ENCODE measurements around the gene TKFC.

Gene TKFC

GRCh38 chr11:61343792-61344745, 11.0 kb downstream of the TKFC start:
- Histone ChIP-seq H3K27me3 (ENCODE audit: insufficient read depth, low read length) (no peaks in the 10 kb centered on the region), H3K4me1 (ENCODE audit: insufficient read depth, low read length) (no peaks in the 10 kb centered on the region), H3K4me3 (ENCODE audit: low read length) (no peak overlapping the region), H3K9me3 (ENCODE audit: low read length) (no peaks in the 10 kb centered on the region), H2AFZ (ENCODE audit: low read depth, low read length) (no peak overlapping the region), H3K36me3 (ENCODE audit: insufficient read depth, low read length) (peaks cover 11% of the 10 kb centered on the region)

- Histone ChIP-seq H3K36me3 (ENCODE audit: insufficient read depth, low read length) (peaks cover 18% of the 10 kb centered on the region), H3K27me3 (ENCODE audit: insufficient read depth, low read length) (no peaks in the 10 kb centered on the region), H2AFZ (ENCODE audit: low read depth, low read length) (no peak overlapping the region), H3K4me1 (ENCODE audit: insufficient read depth, low read length) (no peaks in the 10 kb centered on the region), H3K4me3 (ENCODE audit: low read length) (no peak overlapping the region), H3K9me3 (ENCODE audit: low read length) (no peaks in the 10 kb centered on the region)
Measured at GRCh38 chr11:61345170-61345610, 12.2 kb downstream of the TKFC start.

- no peak overlapping the region for H2AFZ ChIP-seq (ENCODE audit: low read depth, low read length)
Measured at GRCh38 chr11:61345954-61346843, 13.2 kb downstream of the TKFC start.

GRCh38 chr11:61347916-61348461, 15.0 kb downstream of the TKFC start:
- Histone ChIP-seq H3K36me3 (ENCODE audit: insufficient read depth, low read length) (peaks cover 12% of the 10 kb centered on the region), H2AFZ (ENCODE audit: low read depth, low read length) (no peak overlapping the region), H3K27me3 (ENCODE audit: insufficient read depth, low read length) (no peaks in the 10 kb centered on the region), H3K4me3 (ENCODE audit: low read length) (no peak overlapping the region), H3K9me3 (ENCODE audit: low read length) (no peaks in the 10 kb centered on the region), H3K4me1 (ENCODE audit: insufficient read depth, low read length) (no peaks in the 10 kb centered on the region)

More at GRCh38 chr11:61345954-61346843, 13.2 kb downstream of the TKFC start:
- no peaks in the 10 kb centered on the region for H3K4me1 ChIP-seq (ENCODE audit: insufficient read depth, low read length)
- H3K9me3 ChIP-seq (ENCODE audit: low read length): no peaks in the 10 kb centered on the region
- no peak overlapping the region for H3K4me3 ChIP-seq (ENCODE audit: low read length)
- H3K36me3 ChIP-seq (ENCODE audit: insufficient read depth, low read length): peaks cover 18% of the 10 kb centered on the region
- H3K27me3 ChIP-seq (ENCODE audit: insufficient read depth, low read length): no peaks in the 10 kb centered on the region

- H3K27me3 ChIP-seq (ENCODE audit: insufficient read depth, low read length): no peaks in the 10 kb centered on the region
- H3K4me1 ChIP-seq (ENCODE audit: insufficient read depth, low read length): no peaks in the 10 kb centered on the region
- H2AFZ ChIP-seq (ENCODE audit: low read depth, low read length): no peak overlapping the region
- peaks cover 10% of the 10 kb centered on the region for H3K36me3 ChIP-seq (ENCODE audit: insufficient read depth, low read length)
- no peaks in the 10 kb centered on the region for H3K9me3 ChIP-seq (ENCODE audit: low read length)
- no peak overlapping the region for H3K4me3 ChIP-seq (ENCODE audit: low read length)
Measured at GRCh38 chr11:61349189-61349751, 16.2 kb downstream of the TKFC start.

GRCh38 chr11:61349916-61350315, 16.9 kb downstream of the TKFC start:
- H2AFZ ChIP-seq (ENCODE audit: low read depth, low read length): no peak overlapping the region
- H3K27me3 ChIP-seq (ENCODE audit: insufficient read depth, low read length): no peaks in the 10 kb centered on the region
- no peaks in the 10 kb centered on the region for H3K4me1 ChIP-seq (ENCODE audit: insufficient read depth, low read length)
- H3K4me3 ChIP-seq (ENCODE audit: low read length): no peak overlapping the region
- peaks cover 10% of the 10 kb centered on the region for H3K36me3 ChIP-seq (ENCODE audit: insufficient read depth, low read length)
- no peaks in the 10 kb centered on the region for H3K9me3 ChIP-seq (ENCODE audit: low read length)

- Histone ChIP-seq H3K27me3 (ENCODE audit: insufficient read depth, low read length) (no peaks in the 10 kb centered on the region), H3K9me3 (ENCODE audit: low read length) (no peaks in the 10 kb centered on the region), H3K36me3 (ENCODE audit: insufficient read depth, low read length) (peaks cover 10% of the 10 kb centered on the region)
Measured at GRCh38 chr11:61350336-61350735, 17.3 kb downstream of the TKFC start.

GRCh38 chr11:61350803-61351202, 17.8 kb downstream of the TKFC start:
- Histone ChIP-seq H3K36me3 (ENCODE audit: insufficient read depth, low read length) (peaks cover 10% of the 10 kb centered on the region), H3K9me3 (ENCODE audit: low read length) (no peaks in the 10 kb centered on the region), H3K27me3 (ENCODE audit: insufficient read depth, low read length) (no peaks in the 10 kb centered on the region), H3K4me1 (ENCODE audit: insufficient read depth, low read length) (no peaks in the 10 kb centered on the region), H2AFZ (ENCODE audit: low read depth, low read length) (no peak overlapping the region), H3K4me3 (ENCODE audit: low read length) (no peak overlapping the region)

More at GRCh38 chr11:61350336-61350735, 17.3 kb downstream of the TKFC start:
- Histone ChIP-seq H2AFZ (ENCODE audit: low read depth, low read length) (no peak overlapping the region), H3K4me1 (ENCODE audit: insufficient read depth, low read length) (no peaks in the 10 kb centered on the region), H3K4me3 (ENCODE audit: low read length) (no peak overlapping the region)

GRCh38 chr11:61352038-61352437, 19.0 kb downstream of the TKFC start:
- Histone ChIP-seq H3K4me1 (ENCODE audit: insufficient read depth, low read length) (no peaks in the 10 kb centered on the region), H3K36me3 (ENCODE audit: insufficient read depth, low read length) (peaks cover 10% of the 10 kb centered on the region), H3K27me3 (ENCODE audit: insufficient read depth, low read length) (no peaks in the 10 kb centered on the region)

GRCh38 chr11:61353131-61354067, 20.4 kb downstream of the TKFC start:
- no peak overlapping the region for H3K4me3 ChIP-seq (ENCODE audit: low read length)
- no peaks in the 10 kb centered on the region for H3K9me3 ChIP-seq (ENCODE audit: low read length)
- no peak overlapping the region for H2AFZ ChIP-seq (ENCODE audit: low read depth, low read length)
- no peaks in the 10 kb centered on the region for H3K4me1 ChIP-seq (ENCODE audit: insufficient read depth, low read length)
- peaks cover 10% of the 10 kb centered on the region for H3K36me3 ChIP-seq (ENCODE audit: insufficient read depth, low read length)
- H3K27me3 ChIP-seq (ENCODE audit: insufficient read depth, low read length): no peaks in the 10 kb centered on the region

More at GRCh38 chr11:61352038-61352437, 19.0 kb downstream of the TKFC start:
- Histone ChIP-seq H2AFZ (ENCODE audit: low read depth, low read length) (no peak overlapping the region), H3K4me3 (ENCODE audit: low read length) (no peak overlapping the region), H3K9me3 (ENCODE audit: low read length) (no peaks in the 10 kb centered on the region)

- Histone ChIP-seq H3K9me3 (ENCODE audit: low read length) (no peaks in the 10 kb centered on the region), H3K4me3 (ENCODE audit: low read length) (no peak overlapping the region), H3K4me1 (ENCODE audit: insufficient read depth, low read length) (no peaks in the 10 kb centered on the region), H3K27me3 (ENCODE audit: insufficient read depth, low read length) (no peaks in the 10 kb centered on the region), H2AFZ (ENCODE audit: low read depth, low read length) (no peak overlapping the region), H3K36me3 (ENCODE audit: insufficient read depth, low read length) (peaks cover 6% of the 10 kb centered on the region)
Measured at GRCh38 chr11:61354208-61354607, 21.2 kb downstream of the TKFC start.

- Histone ChIP-seq H2AFZ (ENCODE audit: low read depth, low read length) (no peak overlapping the region), H3K9me3 (ENCODE audit: low read length) (no peaks in the 10 kb centered on the region), H3K27me3 (ENCODE audit: insufficient read depth, low read length) (no peaks in the 10 kb centered on the region), H3K4me1 (ENCODE audit: insufficient read depth, low read length) (peaks cover 5% of the 10 kb centered on the region), H3K4me3 (ENCODE audit: low read length) (no peak overlapping the region), H3K36me3 (ENCODE audit: insufficient read depth, low read length) (no peaks in the 10 kb centered on the region)
Measured at GRCh38 chr11:61356706-61357105, 23.7 kb downstream of the TKFC start.
